H1 (cell line): ENCODE results near the gene PPARA. TPM values are rescaled to one million over a fixed set of nuclear protein-coding genes. Genes with fewer than 3 reads are reported as not detected.
A peak's percentile ranks its signal among the peaks of the same experiment; 100 is the strongest.

Experiments used
- CTCF ChIA-PET: fragments of 300-600 bp; sonication (Branson Sonifier 250); formaldehyde crosslinking; loops from one replicate; lab custom pipeline; 2021; ENCODE audit not compliant: partially characterized antibody; lab: Charles Lee
- POLR2A ChIA-PET: fragments of 300-600 bp; sonication (Branson Sonifier 250); formaldehyde crosslinking; loops from one replicate; lab custom pipeline; 2021; ENCODE audit warnings: inconsistent platforms; ENCODE audit not compliant: partially characterized antibody; lab: Charles Lee
- DNase-seq, 2 experiments: peaks; one replicate each; pipeline versions ENCODE4 v3.0.0 to v3.0.0-alpha.2; 2010 to 2022; ENCODE audit warnings: low spot score in 2 of 2, low read depth in 1 of 2, mixed read lengths in 1 of 2
- FAIRE-seq: peaks from 2 replicates; lab custom pipeline; 2011; peaks lifted over from hg19 to GRCh38; lab: Jason Lieb, UNC
- H2AFZ ChIP-seq: 2 replicates; pipeline ENCODE4 v1.8.1; 2012; ENCODE audit warnings: low read length, inconsistent platforms
- H2AK5ac ChIP-seq: 2 replicates; pipeline ENCODE4 v1.6.1; 2013; ENCODE audit warnings: low read depth, low read length
- H2BK120ac ChIP-seq: replicated peaks from 2 replicates; pipeline ENCODE3; 2013; ENCODE audit warnings: low read depth, low read length, inconsistent platforms
- H2BK12ac ChIP-seq: 2 replicates; pipeline ENCODE4 v1.6.1; 2013; ENCODE audit warnings: low read depth, low read length
- H2BK15ac ChIP-seq: 2 replicates; pipeline ENCODE4 v1.6.1; 2013; ENCODE audit warnings: low read length
- H2BK20ac ChIP-seq: 2 replicates; pipeline ENCODE4 v1.6.1; 2013; ENCODE audit warnings: low read length
- H2BK5ac ChIP-seq: 2 replicates; pipeline ENCODE4 v1.6.1; 2013; ENCODE audit warnings: low read depth, low read length
- H3K14ac ChIP-seq: 2 replicates; pipeline ENCODE4 v1.6.1; 2013; ENCODE audit warnings: inconsistent platforms; ENCODE audit not compliant: insufficient read length
- H3K18ac ChIP-seq: 2 replicates; pipeline ENCODE4 v1.6.1; 2013; ENCODE audit warnings: low read length; ENCODE audit errors: extremely low read depth
- H3K23ac ChIP-seq: 2 replicates; pipeline ENCODE4 v1.6.1; 2013; ENCODE audit warnings: inconsistent platforms; ENCODE audit not compliant: insufficient read length
- H3K23me2 ChIP-seq: 2 replicates; pipeline ENCODE4 v1.6.1; 2013; ENCODE audit warnings: low read depth, low read length
- H3K27ac ChIP-seq: 2 replicates; pipeline ENCODE4 v1.6.1; 2011; ENCODE audit warnings: low read depth, low read length, inconsistent platforms
- H3K27me3 ChIP-seq, 4 experiments: replicated peaks in 1 of 4; 1 replicate in 1 of 4; 2 replicates in 3 of 4; pipeline versions ENCODE4 v1.6.1 to v1.8.1; 2011 to 2013; ENCODE audit warnings: low read length in 3 of 4, mild to moderate bottlenecking in 3 of 4, inconsistent platforms in 2 of 4, mixed read lengths in 2 of 4, moderate library complexity in 1 of 4; ENCODE audit not compliant: control insufficient read depth in 3 of 4, insufficient read depth in 3 of 4; ENCODE audit errors: extremely low read depth in 1 of 4
- H3K36me3 ChIP-seq, 4 experiments: 2 replicates each; pipeline versions ENCODE4 v1.6.1 to v1.8.1; 2011 to 2013; ENCODE audit warnings: mild to moderate bottlenecking in 4 of 4, low read length in 3 of 4, moderate library complexity in 2 of 4, control low read depth in 1 of 4, inconsistent platforms in 1 of 4; ENCODE audit not compliant: insufficient read depth in 4 of 4, control insufficient read depth in 2 of 4
- H3K4ac ChIP-seq: replicated peaks from 2 replicates; pipeline ENCODE3; 2013; ENCODE audit warnings: low read length, low read depth, mixed read lengths, inconsistent platforms; ENCODE audit not compliant: insufficient read length
- H3K4me1 ChIP-seq, 4 experiments: replicated peaks in 1 of 4; 1 replicate in 1 of 4; 2 replicates in 3 of 4; pipeline versions ENCODE4 v1.6.1 to v1.8.1; 2011 to 2013; ENCODE audit warnings: low read length in 3 of 4, inconsistent platforms in 2 of 4, mixed read lengths in 1 of 4; ENCODE audit not compliant: insufficient read depth in 4 of 4, control insufficient read depth in 3 of 4
- H3K4me2 ChIP-seq, 2 experiments: 2 replicates each; pipeline versions ENCODE4 v1.6.1 to v1.8.1; 2011 to 2013; ENCODE audit warnings: low read depth in 2 of 2, low read length in 2 of 2, control low read depth in 1 of 2, inconsistent platforms in 1 of 2, mild to moderate bottlenecking in 1 of 2; ENCODE audit not compliant: insufficient read depth in 1 of 2
- H3K4me3 ChIP-seq, 4 experiments: fragments of 200-600, 300-600 bp in 1 of 4; sonication (generic), shearing (Covaris generic), sonication (Bioruptor Twin) in 1 of 4; 2 replicates each; pipeline versions ENCODE4 v1.5.1 to v1.8.1; 2011 to 2016; ENCODE audit warnings: low read length in 4 of 4, low read depth in 3 of 4, control low read depth in 2 of 4, inconsistent platforms in 2 of 4, mild to moderate bottlenecking in 2 of 4, mixed read lengths in 1 of 4, moderate library complexity in 1 of 4; ENCODE audit not compliant: insufficient read depth in 2 of 4; ENCODE audit errors: extremely low read depth in 1 of 4
- H3K56ac ChIP-seq: replicated peaks from 2 replicates; pipeline ENCODE3; 2013; ENCODE audit warnings: low read depth, mild to moderate bottlenecking, mixed read lengths, low read length, inconsistent platforms; ENCODE audit not compliant: insufficient read length
- H3K79me1 ChIP-seq: 2 replicates; pipeline ENCODE4 v1.6.1; 2013; ENCODE audit warnings: low read depth, low read length, control low read depth
- H3K79me2 ChIP-seq, 2 experiments: 2 replicates each; pipeline versions ENCODE4 v1.6.1 to v1.8.1; 2012 to 2013; ENCODE audit warnings: low read length in 2 of 2, mild to moderate bottlenecking in 2 of 2, inconsistent platforms in 1 of 2; ENCODE audit not compliant: insufficient read depth in 2 of 2, control insufficient read depth in 1 of 2
- H3K9ac ChIP-seq, 4 experiments: replicated peaks in 1 of 4; 1 replicate in 1 of 4; 2 replicates in 3 of 4; pipeline versions ENCODE4 v1.6.1 to v1.8.1; 2011 to 2013; ENCODE audit warnings: low read depth in 3 of 4, low read length in 3 of 4, control low read depth in 2 of 4, mild to moderate bottlenecking in 2 of 4, moderate library complexity in 2 of 4, inconsistent platforms in 1 of 4; ENCODE audit errors: extremely low read depth in 1 of 4
- H3K9me3 ChIP-seq, 2 experiments: 2 replicates each; pipeline versions ENCODE4 v1.6.1 to v1.8.1; 2012 to 2013; ENCODE audit warnings: mild to moderate bottlenecking in 2 of 2, moderate library complexity in 2 of 2, control low read depth in 1 of 2, inconsistent platforms in 1 of 2, low read depth in 1 of 2, low read length in 1 of 2, mixed read lengths in 1 of 2; ENCODE audit not compliant: insufficient read depth in 2 of 2
- H4K20me1 ChIP-seq, 2 experiments: replicated peaks in 1 of 2; 2 replicates each; pipeline versions ENCODE3 to v1.8.1; 2011 to 2013; ENCODE audit warnings: inconsistent platforms in 2 of 2, low read length in 2 of 2, mild to moderate bottlenecking in 1 of 2; ENCODE audit not compliant: insufficient read depth in 2 of 2, control insufficient read depth in 1 of 2
- H4K5ac ChIP-seq: 2 replicates; pipeline ENCODE4 v1.6.1; 2013; ENCODE audit warnings: low read length, low read depth, mixed read lengths, inconsistent platforms; ENCODE audit not compliant: insufficient read length
- H4K8ac ChIP-seq: 2 replicates; pipeline ENCODE4 v1.8.0; 2013; ENCODE audit warnings: mild to moderate bottlenecking, moderate library complexity, low read length, inconsistent platforms; ENCODE audit not compliant: insufficient read depth; ENCODE audit errors: extremely low read depth
- H4K91ac ChIP-seq: replicated peaks from 2 replicates; pipeline ENCODE3; 2013; ENCODE audit warnings: low read length, mixed read lengths, inconsistent platforms; ENCODE audit not compliant: insufficient read length
- CTBP2 ChIP-seq: IDR thresholded peaks from 2 replicates; pipeline ENCODE4 v1.7.0; 2011; ENCODE audit warnings: borderline replicate concordance, mild to moderate bottlenecking, moderate library complexity, mixed read lengths, low read length; ENCODE audit not compliant: insufficient read depth, insufficient read length
- RBBP5 ChIP-seq: IDR thresholded peaks from 2 replicates; pipeline ENCODE4 v1.7.1; 2012; ENCODE audit warnings: low read depth, mild to moderate bottlenecking, inconsistent platforms, low read length, moderate library complexity, borderline replicate concordance
- WGBS, 2 experiments: shearing (Covaris generic) in 1 of 2; methylation state at CpG; one replicate each; pipeline versions ENCODE4 v1.1.6 to v1.1.7; 2013 to 2015; ENCODE audit warnings: low lambda C conversion rate in 2 of 2, mixed read lengths in 2 of 2, inconsistent platforms in 1 of 2, low coverage in 1 of 2, missing lambda C conversion rate in 1 of 2; ENCODE audit not compliant: insufficient replicate concordance in 2 of 2, insufficient coverage in 1 of 2, insufficient read length in 1 of 2; ENCODE audit errors: extremely low coverage in 1 of 2, missing lambda C conversion rate in 1 of 2; 5-methylcytosine and 5-hydroxymethylcytosine counted together
- polyA plus RNA-seq, 7 experiments: library from polyadenylated mRNA; depleted of rRNA in 3 of 7; stranded (reverse) in 5 of 7; unstranded in 2 of 7; fragments of >200 nt in 5 of 7; fragments of 200-250 nt in 2 of 7; gene quantifications; 1 replicate in 5 of 7; 2 replicates in 1 of 7; 4 replicates in 1 of 7; pipeline versions ENCODE4 v1.2.1 to v1.2.3, GENCODE V29; 2011 to 2013; ENCODE audit warnings: missing spikeins in 2 of 7, mixed read lengths in 2 of 7
- total RNA-seq: library from RNA; stranded (reverse); fragmentation: NEBNext Ultra II Directional; extraction: Animal tissue kit (Norgen Biotek cat#: 25700); gene quantifications from 2 replicates; pipeline ENCODE4 v1.2.1, GENCODE V29; 2021

Gene PPARA
- total and polyA plus RNA-seq, 2 of the 8 experiments (the other 6 are each of a cell fraction or from before 2014, with no cell fraction given), result 3.1 to 8.2 TPM

GRCh38 chr22:46108564-46109473, 41.5 kb upstream of the PPARA start:
- H3K23ac ChIP-seq, result no peak overlapping the region
- TF ChIP-seq RBBP5 (no peak), CTBP2 (no peak)
- no peak overlapping the region for H2BK20ac ChIP-seq
- H2BK5ac ChIP-seq, result peak overlapping the region; percentile 30; the same call in 1 of the 2 replicates
- H3K4ac ChIP-seq, result no peak overlapping the region
- peaks cover 0 to 1% of the 10 kb centered on the region in 2 experiments for H4K20me1 ChIP-seq
- H3K9me3 ChIP-seq, result no peaks in the 10 kb centered on the region
- H3K79me2 ChIP-seq, result no peaks in the 10 kb centered on the region
- no peak overlapping the region for H3K4me3 ChIP-seq
- H3K18ac ChIP-seq, result no peak overlapping the region; the same call in 1 of the 2 replicates
- no peaks in the 10 kb centered on the region; a peak in 1 of 8 replicates for H3K36me3 ChIP-seq
- no peaks in the 10 kb centered on the region for H3K23me2 ChIP-seq
- H2BK12ac ChIP-seq, result no peak overlapping the region
- H2BK120ac ChIP-seq, result no peak overlapping the region
- H3K27ac ChIP-seq, result no peak overlapping the region
- H4K8ac ChIP-seq, result no peak overlapping the region
- DNase-seq, result no peak
- H3K56ac ChIP-seq, result no peak overlapping the region
- WGBS, 2 experiments, result 92% methylated on average over 20 of the region's 20 CpGs; no CpG with 5 or more reads in 1 of the 2 experiments
- H2BK15ac ChIP-seq, result no peak overlapping the region
- no peak overlapping the region for H3K4me2 ChIP-seq
- H2AFZ ChIP-seq, result no peak overlapping the region
- FAIRE-seq, result no peak
- ChIA-PET CTCF (interaction anchor here (0.9 to 10.9 kb wide), 5 partner anchors 13 to 109 kb away, joined by 3 to 147 read pairs (median 5); no protein-coding TSS in a partner anchor), POLR2A (no interaction called here)
- H4K5ac ChIP-seq, result no peak overlapping the region
- no peaks in the 10 kb centered on the region for H3K79me1 ChIP-seq
- H3K14ac ChIP-seq, result no peak overlapping the region
- no peak overlapping the region for H4K91ac ChIP-seq
- H3K4me1 ChIP-seq, result peaks cover 0 to 16% (median 10%) of the 10 kb centered on the region in 4 experiments; a peak in 6 of 7 replicates
- H3K27me3 ChIP-seq, result no peaks in the 10 kb centered on the region
- H2AK5ac ChIP-seq, result no peak overlapping the region
- no peak overlapping the region for H3K9ac ChIP-seq
